ENCODE data around the gene SLC6A2. TPM values are rescaled to one million over a fixed set of nuclear protein-coding genes. Genes with fewer than 3 reads are reported as not detected.

Gene SLC6A2
- total RNA-seq, 4 donors from 2014 or later, result not detected

DNA sequence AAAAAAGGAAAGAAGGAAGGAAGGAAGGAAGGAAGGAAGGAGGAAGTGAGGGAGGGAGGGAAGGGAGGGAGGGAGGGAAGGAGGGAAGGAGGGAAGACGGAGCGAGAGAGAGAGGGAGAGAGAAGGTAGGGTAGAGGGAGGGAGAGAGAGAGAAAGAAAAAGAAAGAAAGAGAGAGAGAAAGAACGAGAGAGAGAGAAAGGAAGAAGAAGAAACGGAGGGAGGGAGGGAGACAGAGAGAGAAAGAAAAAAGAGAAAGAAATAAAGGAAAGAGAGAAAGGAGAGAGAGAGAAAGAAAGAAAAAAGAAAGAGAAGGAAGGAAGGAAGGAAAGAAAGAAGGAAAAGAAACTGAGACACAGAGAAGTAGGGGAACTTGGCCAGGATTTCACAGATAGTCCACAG, 8.4 kb upstream of the SLC6A2 start:
- no peaks in the 10 kb centered on the region for H3K4me1 ChIP-seq
- no peak for TF ChIP-seq POLR2A (IDR thresholded peaks at IDR 0.05)
- TF ChIP-seq, protein P1, sequence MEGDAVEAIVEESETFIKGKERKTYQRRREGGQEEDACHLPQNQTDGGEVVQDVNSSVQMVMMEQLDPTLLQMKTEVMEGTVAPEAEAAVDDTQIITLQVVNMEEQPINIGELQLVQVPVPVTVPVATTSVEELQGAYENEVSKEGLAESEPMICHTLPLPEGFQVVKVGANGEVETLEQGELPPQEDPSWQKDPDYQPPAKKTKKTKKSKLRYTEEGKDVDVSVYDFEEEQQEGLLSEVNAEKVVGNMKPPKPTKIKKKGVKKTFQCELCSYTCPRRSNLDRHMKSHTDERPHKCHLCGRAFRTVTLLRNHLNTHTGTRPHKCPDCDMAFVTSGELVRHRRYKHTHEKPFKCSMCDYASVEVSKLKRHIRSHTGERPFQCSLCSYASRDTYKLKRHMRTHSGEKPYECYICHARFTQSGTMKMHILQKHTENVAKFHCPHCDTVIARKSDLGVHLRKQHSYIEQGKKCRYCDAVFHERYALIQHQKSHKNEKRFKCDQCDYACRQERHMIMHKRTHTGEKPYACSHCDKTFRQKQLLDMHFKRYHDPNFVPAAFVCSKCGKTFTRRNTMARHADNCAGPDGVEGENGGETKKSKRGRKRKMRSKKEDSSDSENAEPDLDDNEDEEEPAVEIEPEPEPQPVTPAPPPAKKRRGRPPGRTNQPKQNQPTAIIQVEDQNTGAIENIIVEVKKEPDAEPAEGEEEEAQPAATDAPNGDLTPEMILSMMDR (IDR thresholded peaks at IDR 0.05), result no peak
- 91 to 93% methylated on average over 4 of the region's 4 CpGs for WGBS, 2 donors
- no peak overlapping the region for H3K27ac ChIP-seq
- no peaks in the 10 kb centered on the region for H3K9me3 ChIP-seq
- intact Hi-C loops (cut with DNase I), result no loop called here
- H3K36me3 ChIP-seq, result no peaks in the 10 kb centered on the region
- no peaks in the 10 kb centered on the region for H3K27me3 ChIP-seq
- no peak for DNase-seq
- no peak overlapping the region for H3K4me3 ChIP-seq (replicated peaks in 1 of 3)

DNA sequence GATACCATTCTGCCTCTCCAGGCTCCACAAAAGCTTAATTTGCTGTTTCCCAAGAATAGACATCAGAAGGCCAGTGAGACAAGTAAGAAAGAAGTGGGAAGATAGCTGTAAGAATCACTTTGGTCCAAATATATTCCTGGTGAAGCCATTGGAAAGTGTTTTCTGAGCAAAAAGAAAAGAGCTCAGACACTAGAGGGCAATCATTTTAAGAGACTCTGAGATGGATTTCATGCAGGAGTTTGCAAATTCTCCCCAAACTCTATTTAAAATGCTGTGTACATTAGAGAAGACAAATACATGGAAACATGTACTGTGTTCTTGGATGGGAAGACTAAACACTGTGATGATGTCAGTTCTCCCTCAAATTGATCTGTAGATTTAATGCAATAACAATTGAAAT, 8.0 kb upstream of the SLC6A2 start:
- intact Hi-C loops (cut with DNase I), result no loop called here
- no peak for TF ChIP-seq POLR2A (IDR thresholded peaks at IDR 0.05)
- TF ChIP-seq, protein P1 (IDR thresholded peaks at IDR 0.05), result no peak

DNA sequence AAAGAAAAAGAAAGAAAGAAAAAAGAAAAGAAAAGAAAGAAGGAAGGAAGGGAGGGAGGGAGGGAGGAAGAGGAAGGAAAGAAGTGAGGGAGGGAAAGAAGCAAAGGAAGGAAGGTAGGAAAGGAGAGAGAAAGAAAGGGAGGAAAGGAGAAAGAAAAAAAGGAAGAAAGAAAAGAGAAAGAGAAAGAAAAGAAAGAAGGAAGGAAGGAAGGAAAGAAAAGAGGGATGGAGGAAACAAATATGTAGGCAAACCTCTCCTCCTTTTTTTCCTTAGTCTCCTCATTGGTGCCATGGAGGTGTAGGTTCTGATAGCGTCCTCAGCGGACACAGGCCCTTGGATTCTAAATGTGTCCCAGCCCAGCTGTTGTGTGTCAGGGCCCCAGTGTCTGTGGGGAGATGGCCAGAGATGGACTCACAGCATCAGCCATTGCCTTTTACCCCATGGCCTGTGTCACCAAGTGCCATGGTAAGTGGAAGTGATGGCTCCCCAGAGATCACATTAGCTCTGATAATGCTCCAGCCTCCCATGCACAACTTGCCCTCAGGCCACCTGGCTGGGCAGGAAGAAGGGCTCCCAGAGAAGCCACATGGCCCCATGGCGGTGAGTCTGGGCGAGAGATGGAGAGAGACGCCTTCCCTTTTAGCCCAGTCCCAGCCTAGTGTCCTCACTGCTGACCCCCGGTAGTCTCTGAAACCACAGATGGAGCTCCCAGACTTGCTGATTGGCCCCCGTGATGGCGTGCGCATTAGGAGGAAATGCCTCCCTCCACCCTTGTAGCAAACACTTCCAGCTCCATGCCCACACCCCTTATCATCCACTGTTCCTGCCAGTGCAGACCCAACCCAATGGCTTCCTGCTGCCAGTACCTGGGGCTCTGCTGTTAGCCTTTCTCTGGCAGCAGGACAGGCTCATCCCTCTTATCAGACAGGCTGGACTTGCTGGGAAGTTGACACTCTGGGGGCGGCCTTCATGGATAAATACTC, 3.7 kb upstream of the SLC6A2 start:
- Histone ChIP-seq H3K36me3 (no peaks in the 10 kb centered on the region), H3K27ac (no peak overlapping the region), H3K4me1 (peaks cover 3 to 12% of the 10 kb centered on the region in 2 donors), H3K4me3 (replicated peaks in 1 of 3) (no peak overlapping the region), H3K9me3 (no peaks in the 10 kb centered on the region), H3K27me3 (peaks cover 10% of the 10 kb centered on the region)
- 85 to 86% methylated on average over 8 to 10 of the region's 10 CpGs for WGBS, 2 donors
- intact Hi-C loops (cut with DNase I), result no loop called here
- TF ChIP-seq POLR2A (IDR thresholded peaks at IDR 0.05), result no peak
- TF ChIP-seq, protein P1 (IDR thresholded peaks at IDR 0.05), result no peak
- no peak for DNase-seq

More for the DNA sequence above, 8.0 kb upstream of the SLC6A2 start:
- no peak for DNase-seq
- H3K4me3 ChIP-seq (replicated peaks in 1 of 3), result no peak overlapping the region
- H3K9me3 ChIP-seq, result no peaks in the 10 kb centered on the region
- no peak overlapping the region for H3K27ac ChIP-seq
- H3K4me1 ChIP-seq, result no peaks in the 10 kb centered on the region
- no peaks in the 10 kb centered on the region for H3K36me3 ChIP-seq
- H3K27me3 ChIP-seq, result no peaks in the 10 kb centered on the region

DNA sequence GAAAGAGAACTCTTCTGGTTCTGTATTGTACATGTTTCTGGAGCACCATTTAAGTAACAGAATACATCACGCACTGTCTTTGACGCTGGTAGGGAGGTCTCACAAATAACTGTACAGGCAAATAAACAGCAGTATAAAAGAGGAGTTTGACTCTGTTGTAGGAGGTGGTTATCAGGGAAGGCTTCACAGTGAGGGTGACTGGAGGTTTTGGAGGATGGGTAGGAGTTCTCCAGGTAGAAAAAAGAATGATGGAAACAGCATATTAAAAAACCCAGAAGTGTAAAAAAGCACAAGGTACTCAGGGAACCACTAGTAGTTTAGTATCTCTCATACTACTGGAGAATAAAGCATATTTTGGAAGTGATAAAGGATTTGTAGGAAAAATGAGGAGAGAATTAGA, 2.7 kb upstream of the SLC6A2 start:
- DNase-seq, result no peak
- 90 to 97% methylated on average over 2 of the region's 2 CpGs for WGBS, 2 donors
- Histone ChIP-seq H3K36me3 (no peaks in the 10 kb centered on the region), H3K27me3 (peaks cover 10% of the 10 kb centered on the region), H3K4me1 (peaks cover 3 to 12% of the 10 kb centered on the region in 2 donors), H3K27ac (no peak overlapping the region), H3K9me3 (no peaks in the 10 kb centered on the region), H3K4me3 (replicated peaks in 1 of 3) (no peak overlapping the region)
- TF ChIP-seq, protein P1 (IDR thresholded peaks at IDR 0.05), result no peak
- TF ChIP-seq POLR2A (IDR thresholded peaks at IDR 0.05), result no peak
- intact Hi-C loops (cut with DNase I), result no loop called here

DNA sequence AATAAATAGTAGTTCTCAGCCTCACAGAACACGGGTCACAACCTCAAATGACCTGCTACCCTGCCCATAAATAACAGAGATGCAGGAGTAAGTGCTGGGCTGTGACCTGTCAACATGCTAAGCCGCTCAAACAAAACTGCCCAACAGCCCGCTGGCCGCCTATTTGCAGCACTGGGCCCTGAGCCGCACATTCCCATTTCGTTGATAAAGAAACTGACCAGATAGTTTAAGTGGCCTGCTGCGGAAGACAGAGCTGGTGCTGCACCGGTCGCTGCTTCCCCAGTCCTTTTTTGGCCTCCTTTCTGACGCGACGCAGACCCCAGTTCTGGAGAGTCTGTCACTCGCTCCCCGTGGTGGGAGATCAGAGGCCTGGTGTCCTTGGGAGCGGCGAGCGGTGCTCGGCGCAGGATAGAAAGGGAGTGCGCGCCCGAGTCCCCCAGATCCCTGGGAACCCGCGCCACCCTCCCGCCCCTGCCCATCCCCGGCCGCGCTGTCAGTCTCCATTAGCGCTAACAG, 349 bp upstream of the SLC6A2 start:
- DNase-seq, result no peak
- Histone ChIP-seq H3K27me3 (peaks cover 10% of the 10 kb centered on the region), H3K9me3 (no peaks in the 10 kb centered on the region), H3K27ac (no peak overlapping the region), H3K36me3 (no peaks in the 10 kb centered on the region), H3K4me3 (replicated peaks in 1 of 3) (no peak overlapping the region), H3K4me1 (peaks cover 3 to 12% of the 10 kb centered on the region in 2 donors)
- TF ChIP-seq POLR2A (IDR thresholded peaks at IDR 0.05), result no peak
- TF ChIP-seq, protein P1 (IDR thresholded peaks at IDR 0.05), result no peak
- intact Hi-C loops (cut with DNase I), result no loop called here
- 9 to 14% methylated on average over 14 to 22 of the region's 29 CpGs for WGBS, 2 donors

Measured in thyroid gland (tissue), 4 donors.